ENCODE data around the gene EMILIN2.

GRCh38 chr18:2903006-2903405 lies 56.2 kb downstream of the EMILIN2 start:
- TF ChIP-seq POLR2A (IDR thresholded peaks at IDR 0.05; ENCODE audit: extremely low read depth, insufficient read length) (no peak), CTCF (IDR thresholded peaks at IDR 0.05; ENCODE audit: low read depth, low read length) (no peak)
